HUES48 (cell line): ENCODE measurements around the gene HPGDS.

Experiments used
- H3K27ac ChIP-seq: one replicate; pipeline ENCODE4 v1.7.0; 2013; ENCODE audit warnings: low read depth, low read length, inconsistent platforms
- H3K27me3 ChIP-seq: 2 replicates; pipeline ENCODE4 v1.6.1; 2013; ENCODE audit warnings: mild to moderate bottlenecking, low read length; ENCODE audit not compliant: control insufficient read depth, insufficient read depth
- H3K36me3 ChIP-seq: 2 replicates; pipeline ENCODE4 v1.6.1; 2013; ENCODE audit warnings: low read length; ENCODE audit not compliant: control insufficient read depth, insufficient read depth
- H3K4me1 ChIP-seq: 2 replicates; pipeline ENCODE4 v1.6.1; 2013; ENCODE audit warnings: mild to moderate bottlenecking, low read length; ENCODE audit not compliant: control insufficient read depth, insufficient read depth
- H3K4me3 ChIP-seq: 2 replicates; pipeline ENCODE4 v1.5.1; 2013; ENCODE audit warnings: mild to moderate bottlenecking, low read depth, low read length
- H3K9ac ChIP-seq: 2 replicates; pipeline ENCODE4 v1.6.1; 2013; ENCODE audit warnings: mild to moderate bottlenecking, low read depth, low read length, moderate library complexity
- H3K9me3 ChIP-seq: 2 replicates; pipeline ENCODE4 v1.6.1; 2013; ENCODE audit warnings: low read length; ENCODE audit not compliant: control insufficient read depth, insufficient read depth

HPGDS gene

DNA sequence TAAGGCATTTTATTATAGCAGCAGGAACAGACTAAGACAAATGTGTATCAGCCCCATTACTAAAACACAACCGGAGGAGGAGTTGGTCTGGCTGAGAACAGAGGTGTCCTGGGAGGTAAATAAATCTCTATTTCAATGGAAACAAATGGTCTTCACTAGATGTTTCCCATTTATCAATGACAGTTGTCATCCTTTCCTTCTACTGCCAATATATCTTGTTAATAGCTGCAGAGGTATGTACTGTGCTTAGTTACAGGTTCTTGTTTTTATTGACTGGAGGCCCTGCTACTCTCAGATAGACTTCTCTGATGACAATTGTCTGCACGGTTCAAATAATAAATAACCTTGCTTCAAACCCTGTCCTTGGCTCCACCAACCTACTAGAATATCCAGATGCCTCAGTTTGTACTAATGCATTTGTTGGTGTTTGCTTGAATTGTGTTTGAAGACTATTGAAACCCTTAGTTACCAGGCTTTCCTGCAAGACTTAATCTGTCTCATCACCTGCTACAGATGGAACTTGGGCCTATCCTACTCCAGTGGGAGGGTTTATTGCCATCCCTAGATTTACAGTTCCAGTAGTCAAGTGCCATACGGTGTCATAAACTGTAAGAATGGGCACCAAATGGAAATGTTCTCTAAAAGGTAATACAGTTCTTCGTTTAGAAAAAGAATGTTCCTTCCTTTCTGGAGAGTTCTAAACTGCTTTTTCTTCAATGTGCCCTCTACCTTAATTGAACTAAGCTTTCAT, 29.8 kb upstream of the HPGDS start:
- Histone ChIP-seq H3K4me1 (0 out of 2 replicates have a peak, but pooled peaks cover 2% of the 10 kb centered on the region), H3K4me3 (no peak overlapping the region), H3K36me3 (no peaks in the 10 kb centered on the region), H3K27ac (no peak overlapping the region), H3K27me3 (no peaks in the 10 kb centered on the region), H3K9ac (no peak overlapping the region), H3K9me3 (no peaks in the 10 kb centered on the region)

DNA sequence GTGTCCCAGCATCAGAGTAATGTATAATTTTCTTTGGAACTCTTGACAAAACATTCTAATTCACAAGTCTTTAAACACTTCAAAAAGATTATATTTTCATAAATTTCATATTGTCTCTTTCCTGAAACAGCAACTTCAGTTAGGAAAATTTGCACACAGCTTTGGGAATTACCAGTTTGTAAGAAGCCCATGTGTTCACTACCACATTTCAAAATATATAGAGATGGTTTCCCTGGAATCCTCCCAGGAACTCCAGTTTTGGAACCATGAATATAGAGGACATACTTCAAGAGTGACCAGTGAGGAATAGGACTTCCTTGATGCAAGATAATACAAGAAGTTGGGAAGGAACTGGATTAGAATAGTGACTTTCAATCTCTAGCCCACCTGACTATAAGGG, 28.7 kb upstream of the HPGDS start:
- H3K9me3 ChIP-seq = no peaks in the 10 kb centered on the region
- H3K36me3 ChIP-seq = no peaks in the 10 kb centered on the region
- H3K27me3 ChIP-seq = no peaks in the 10 kb centered on the region
- H3K9ac ChIP-seq = no peak overlapping the region
- H3K27ac ChIP-seq = no peak overlapping the region
- 0 out of 2 replicates have a peak, but pooled peaks cover 2% of the 10 kb centered on the region for H3K4me1 ChIP-seq
- H3K4me3 ChIP-seq = no peak overlapping the region

DNA sequence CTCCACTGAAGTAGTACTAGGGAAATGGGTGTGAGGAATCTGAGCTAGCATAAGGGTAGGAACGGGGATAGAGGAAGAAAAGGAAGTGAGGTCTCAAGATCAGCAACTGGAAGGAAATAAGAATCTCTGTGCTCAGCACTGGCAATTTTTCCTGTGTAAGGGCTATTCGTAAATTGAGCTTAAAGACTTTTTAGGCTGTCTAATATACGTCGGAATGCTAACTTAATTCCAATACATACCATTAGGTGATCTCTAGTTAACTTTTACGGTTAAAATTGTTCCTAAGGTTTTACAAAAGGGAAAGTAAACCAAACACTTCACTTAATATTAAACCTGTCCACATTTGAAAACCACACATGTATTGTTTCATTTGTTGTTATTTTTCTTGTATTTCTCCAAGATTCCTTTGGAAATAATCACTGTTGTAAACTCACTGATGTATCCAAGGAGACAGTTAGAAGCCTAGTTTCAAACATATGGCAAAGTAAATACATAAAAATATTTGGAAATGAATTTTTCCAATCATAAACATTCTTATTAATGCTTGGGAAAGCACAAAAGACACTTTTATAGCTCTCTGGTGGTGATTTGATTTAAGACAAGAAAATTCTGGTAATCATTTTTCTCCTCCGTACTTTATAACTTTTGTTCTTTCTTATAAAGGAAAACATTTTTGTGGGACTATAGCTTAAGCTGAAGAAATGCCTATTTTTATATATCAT, 28.1 kb upstream of the HPGDS start:
- Histone ChIP-seq H3K4me3 (no peak overlapping the region), H3K9me3 (no peaks in the 10 kb centered on the region), H3K4me1 (0 out of 2 replicates have a peak, but pooled peaks cover 2% of the 10 kb centered on the region), H3K9ac (no peak overlapping the region), H3K36me3 (no peaks in the 10 kb centered on the region), H3K27me3 (no peaks in the 10 kb centered on the region), H3K27ac (no peak overlapping the region)

DNA sequence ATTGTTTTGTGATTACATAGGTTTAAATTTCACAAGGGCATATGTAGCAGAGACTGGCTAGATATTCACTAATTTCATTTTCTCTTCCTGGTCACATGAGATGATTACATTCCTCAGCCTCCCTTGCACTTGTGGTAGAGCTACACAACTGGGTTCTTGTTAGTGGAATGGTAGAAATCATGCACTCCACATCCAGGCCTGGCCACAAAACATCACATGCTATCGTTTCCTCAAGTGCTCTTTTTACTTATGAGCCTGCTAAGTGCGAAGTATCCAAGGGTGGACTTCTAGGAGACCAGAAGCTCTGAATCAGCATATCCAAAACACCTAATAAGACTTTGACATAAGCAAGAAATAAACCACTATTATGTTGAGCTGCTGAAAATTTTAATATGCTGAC, 26.4 kb upstream of the HPGDS start:
- Histone ChIP-seq H3K9me3 (no peaks in the 10 kb centered on the region), H3K36me3 (no peaks in the 10 kb centered on the region), H3K4me3 (no peak overlapping the region), H3K4me1 (no peaks in the 10 kb centered on the region), H3K27me3 (no peaks in the 10 kb centered on the region), H3K9ac (no peak overlapping the region), H3K27ac (no peak overlapping the region)

DNA sequence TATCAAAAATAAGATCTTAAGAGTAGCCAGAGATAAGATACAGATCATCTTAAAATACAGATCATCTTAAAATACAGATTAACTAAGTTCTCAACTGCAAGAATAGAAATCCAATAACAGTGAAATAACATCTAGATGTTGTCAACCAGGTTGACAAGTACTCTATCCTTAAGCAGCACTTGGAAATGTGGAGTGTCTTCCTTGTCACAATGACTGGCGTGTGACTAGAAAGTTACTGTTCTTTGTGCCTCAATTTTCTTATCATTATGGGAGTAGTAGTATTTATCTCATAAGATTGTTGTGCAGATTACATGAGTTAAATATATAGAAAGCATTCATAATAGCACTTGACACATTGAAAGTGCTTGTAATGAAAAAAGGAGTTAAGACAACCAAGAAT, 25.8 kb upstream of the HPGDS start:
- no peaks in the 10 kb centered on the region for H3K27me3 ChIP-seq
- H3K9ac ChIP-seq = no peak overlapping the region
- H3K27ac ChIP-seq = no peak overlapping the region
- no peak overlapping the region for H3K4me3 ChIP-seq
- no peaks in the 10 kb centered on the region for H3K9me3 ChIP-seq
- H3K36me3 ChIP-seq = no peaks in the 10 kb centered on the region
- no peaks in the 10 kb centered on the region for H3K4me1 ChIP-seq

DNA sequence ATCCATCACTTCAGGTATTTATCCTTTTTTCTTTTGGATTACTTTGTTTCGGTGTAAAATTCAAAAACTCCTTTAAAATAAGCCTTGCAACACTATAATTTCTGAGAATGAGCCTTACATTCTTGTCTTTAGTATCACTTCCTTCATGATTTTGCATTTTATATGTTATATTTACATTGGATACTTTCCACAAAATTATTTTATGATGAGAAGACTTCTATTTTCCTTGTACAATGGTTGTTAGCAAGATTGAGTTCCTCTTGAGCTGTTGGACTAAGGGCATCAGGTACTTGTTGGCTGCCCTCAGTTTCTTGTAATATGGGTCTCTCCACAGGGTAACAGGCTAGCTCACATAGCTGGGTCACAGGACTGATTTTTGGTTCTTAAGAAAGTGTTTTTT, 22.7 kb upstream of the HPGDS start:
- Histone ChIP-seq H3K9me3 (no peaks in the 10 kb centered on the region), H3K4me1 (no peaks in the 10 kb centered on the region), H3K27ac (no peak overlapping the region), H3K9ac (no peak overlapping the region), H3K36me3 (no peaks in the 10 kb centered on the region), H3K27me3 (no peaks in the 10 kb centered on the region), H3K4me3 (no peak overlapping the region)

DNA sequence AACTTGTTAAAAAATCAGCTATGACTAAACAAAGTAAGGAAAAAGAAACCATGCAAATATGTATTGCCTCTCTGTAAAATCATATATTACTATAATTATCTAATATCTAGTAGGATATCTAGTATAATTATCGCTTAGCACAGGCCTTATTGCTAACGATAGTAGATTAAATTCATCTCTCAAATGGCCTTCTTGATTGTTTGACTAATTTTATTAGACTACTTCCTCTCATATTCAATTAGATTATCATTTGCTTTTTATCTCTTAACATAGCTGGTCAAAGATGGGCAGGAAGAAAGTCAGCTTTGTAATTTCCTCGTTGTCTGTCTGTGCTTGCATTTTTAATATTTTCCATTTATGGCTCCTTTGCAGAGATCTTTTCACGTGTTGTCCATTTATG, 21.9 kb upstream of the HPGDS start:
- H3K36me3 ChIP-seq = no peaks in the 10 kb centered on the region
- H3K9ac ChIP-seq = no peak overlapping the region
- H3K27me3 ChIP-seq = no peaks in the 10 kb centered on the region
- no peaks in the 10 kb centered on the region for H3K4me1 ChIP-seq
- H3K27ac ChIP-seq = no peak overlapping the region
- H3K9me3 ChIP-seq = no peaks in the 10 kb centered on the region
- no peak overlapping the region for H3K4me3 ChIP-seq

DNA sequence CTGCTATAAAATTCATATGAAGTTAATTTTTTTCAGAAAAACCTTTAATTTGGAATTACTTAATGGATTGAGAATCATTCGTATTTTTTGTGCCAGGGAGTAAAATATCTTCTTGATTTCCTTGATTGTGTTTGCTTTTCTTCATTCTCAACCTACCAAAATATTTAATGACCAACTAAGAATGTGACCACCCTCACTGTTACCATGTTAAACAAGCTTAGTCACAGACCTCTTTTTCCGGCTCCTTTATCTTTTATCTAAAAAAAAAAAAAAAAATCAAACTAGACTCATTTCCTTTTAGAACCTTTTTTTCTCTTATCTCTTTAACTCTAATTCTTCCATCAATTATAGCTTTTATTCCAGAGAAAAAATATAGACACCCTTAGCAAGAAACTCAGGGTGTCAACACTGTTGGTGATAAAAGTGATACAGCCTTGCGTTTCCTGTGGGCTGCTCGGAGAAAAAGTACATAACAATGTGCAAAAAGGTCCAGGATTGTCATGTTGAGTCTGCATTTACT, 20.6 kb upstream of the HPGDS start:
- Histone ChIP-seq H3K27ac (no peak overlapping the region), H3K36me3 (no peaks in the 10 kb centered on the region), H3K4me1 (no peaks in the 10 kb centered on the region), H3K9me3 (no peaks in the 10 kb centered on the region), H3K9ac (no peak overlapping the region), H3K27me3 (no peaks in the 10 kb centered on the region), H3K4me3 (no peak overlapping the region)

DNA sequence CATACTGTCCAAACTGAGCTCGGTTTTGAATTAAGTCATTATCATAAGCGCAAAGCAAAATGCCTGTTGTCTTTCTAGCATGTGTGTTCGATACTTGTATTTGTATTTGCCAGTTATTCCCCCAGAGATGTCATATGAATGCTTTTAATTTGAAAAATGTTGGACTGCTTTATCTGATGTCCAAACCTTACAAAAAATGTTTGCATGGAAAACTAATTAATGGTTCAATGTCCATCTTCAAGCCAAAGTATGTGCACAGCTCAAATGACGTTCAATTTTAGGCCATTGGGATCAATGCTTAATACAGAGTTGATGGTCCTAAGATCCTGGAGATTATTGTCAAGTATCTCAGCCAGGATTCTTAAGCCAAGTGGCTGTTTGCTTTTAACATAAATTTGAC, 17.2 kb upstream of the HPGDS start:
- Histone ChIP-seq H3K27ac (no peak overlapping the region), H3K9ac (no peak overlapping the region), H3K27me3 (no peaks in the 10 kb centered on the region), H3K4me1 (no peaks in the 10 kb centered on the region), H3K36me3 (no peaks in the 10 kb centered on the region), H3K4me3 (no peak overlapping the region), H3K9me3 (no peaks in the 10 kb centered on the region)

DNA sequence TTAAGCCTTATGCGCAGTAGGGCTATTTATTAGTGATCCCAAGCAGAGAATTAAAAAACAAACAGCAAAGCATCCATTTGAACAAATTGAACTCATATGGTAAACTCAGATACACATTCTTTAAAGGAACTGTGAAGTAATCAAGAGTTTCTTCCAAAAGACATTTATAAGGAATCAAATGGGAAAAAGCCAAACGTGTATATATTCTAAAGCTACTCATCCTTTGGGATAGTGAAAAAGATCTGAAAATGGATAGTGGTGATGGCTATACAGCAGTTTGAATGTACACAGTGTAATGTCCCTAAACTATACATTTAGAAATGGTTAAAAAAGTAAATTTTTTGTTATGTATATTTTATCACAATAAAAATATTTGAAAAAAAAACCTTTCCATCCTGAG, 16.6 kb upstream of the HPGDS start:
- Histone ChIP-seq H3K9me3 (no peaks in the 10 kb centered on the region), H3K36me3 (no peaks in the 10 kb centered on the region), H3K4me1 (no peaks in the 10 kb centered on the region), H3K27ac (no peak overlapping the region), H3K4me3 (no peak overlapping the region), H3K27me3 (no peaks in the 10 kb centered on the region), H3K9ac (no peak overlapping the region)

DNA sequence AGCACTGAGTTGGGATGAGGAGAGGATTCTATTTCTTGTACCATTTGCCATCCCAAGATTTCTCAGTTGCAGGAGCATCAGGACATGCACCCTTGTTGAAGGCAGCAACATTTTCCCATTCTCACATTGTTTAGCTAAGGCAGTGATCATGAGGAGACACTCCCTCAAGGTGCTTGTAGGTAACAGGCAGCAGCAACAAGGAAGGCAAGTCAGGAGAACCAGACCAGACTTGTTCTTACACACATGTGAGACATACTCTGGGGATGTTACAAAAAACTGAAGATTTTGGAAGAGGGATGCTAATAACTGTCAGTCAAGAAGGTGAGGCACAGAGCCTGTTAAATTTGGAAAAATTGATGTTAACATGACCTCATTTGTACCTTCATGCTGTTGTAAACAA, 15.5 kb upstream of the HPGDS start:
- H3K9me3 ChIP-seq = no peaks in the 10 kb centered on the region

More for the DNA sequence above, 15.5 kb upstream of the HPGDS start:
- H3K9ac ChIP-seq = no peak overlapping the region
- H3K27ac ChIP-seq = no peak overlapping the region
- no peak overlapping the region for H3K4me3 ChIP-seq
- H3K4me1 ChIP-seq = no peaks in the 10 kb centered on the region
- no peaks in the 10 kb centered on the region for H3K27me3 ChIP-seq
- no peaks in the 10 kb centered on the region for H3K36me3 ChIP-seq
